ENCODE results near the gene ACTR2.
"Not testable (repeated sequence)": the region's sequence is repeated elsewhere in the genome, so short reads cannot be mapped to it uniquely, and the experiment has no call there.

Gene ACTR2

GRCh38 chr2:65213035-65213434 is 14.6 kb upstream of the ACTR2 start:
- H3K9me3 ChIP-seq (ENCODE audit: control extremely low read depth in 1 of 5, control insufficient read depth in 4 of 5, insufficient read depth in 2 of 5, low read depth in 1 of 5, low read length in 4 of 5), result no peaks in the 10 kb centered on the region
- WGBS (ENCODE audit: insufficient coverage), result 98% methylated on average over 7 of the region's 9 CpGs
- H3K4me1 ChIP-seq (ENCODE audit: control extremely low read depth in 1 of 4, control insufficient read depth in 4 of 4, insufficient read depth in 4 of 4, low read length in 3 of 4), result peaks cover 0 to 9% (median 5%) of the 10 kb centered on the region in 4 experiments
- H3K36me3 ChIP-seq (ENCODE audit: control insufficient read depth in 4 of 4, insufficient read depth in 4 of 4, low read length in 3 of 4), result no peaks in the 10 kb centered on the region
- no peak overlapping the region for H3K4me3 ChIP-seq (ENCODE audit: control insufficient read depth in 1 of 7, extremely low read depth in 1 of 7, insufficient read depth in 4 of 7, low read depth in 2 of 7, low read length in 6 of 7)
- ChIA-PET CTCF (interaction anchor here (1.6 kb wide), 1 partner anchor 16 kb away, joined by 3 read pairs; no protein-coding TSS in a partner anchor), POLR2A (no interaction called here)
- no peaks in the 10 kb centered on the region for H3K27me3 ChIP-seq (replicated peaks in 2 of 5; ENCODE audit: control insufficient read depth in 4 of 5, insufficient read depth in 5 of 5, low read length in 4 of 5)
- no peak for DNase-seq
- no peak overlapping the region for H3K27ac ChIP-seq (ENCODE audit: insufficient read depth in 1 of 2, low read depth in 1 of 2, low read length in 2 of 2, poor library complexity in 1 of 2, severe bottlenecking in 2 of 2)

- Histone ChIP-seq H3K36me3 (ENCODE audit: control insufficient read depth in 4 of 4, insufficient read depth in 4 of 4, low read length in 3 of 4) (no peaks in the 10 kb centered on the region), H3K9me3 (ENCODE audit: control extremely low read depth in 1 of 5, control insufficient read depth in 4 of 5, insufficient read depth in 2 of 5, low read depth in 1 of 5, low read length in 4 of 5) (no peaks in the 10 kb centered on the region), H3K27me3 (replicated peaks in 2 of 5; ENCODE audit: control insufficient read depth in 4 of 5, insufficient read depth in 5 of 5, low read length in 4 of 5) (no peaks in the 10 kb centered on the region), H3K27ac (ENCODE audit: insufficient read depth in 1 of 2, low read depth in 1 of 2, low read length in 2 of 2, poor library complexity in 1 of 2, severe bottlenecking in 2 of 2) (no peak overlapping the region), H3K4me1 (ENCODE audit: control extremely low read depth in 1 of 4, control insufficient read depth in 4 of 4, insufficient read depth in 4 of 4, low read length in 3 of 4) (peaks cover 0 to 9% (median 5%) of the 10 kb centered on the region in 4 experiments), H3K4me3 (ENCODE audit: control insufficient read depth in 1 of 7, extremely low read depth in 1 of 7, insufficient read depth in 4 of 7, low read depth in 2 of 7, low read length in 6 of 7) (no peak overlapping the region)
- no peak for DNase-seq
- POLR2A ChIA-PET, result no interaction called here
- CTCF ChIA-PET, result no interaction called here
- no CpG with 5 or more reads among the region's 1 CpG for WGBS (ENCODE audit: insufficient coverage)
Observed at GRCh38 chr2:65214361-65214760, 13.3 kb upstream of the ACTR2 start.

- no peaks in the 10 kb centered on the region for H3K27me3 ChIP-seq (replicated peaks in 2 of 5; ENCODE audit: control insufficient read depth in 4 of 5, insufficient read depth in 5 of 5, low read length in 4 of 5)
- H3K9me3 ChIP-seq (ENCODE audit: control extremely low read depth in 1 of 5, control insufficient read depth in 4 of 5, insufficient read depth in 2 of 5, low read depth in 1 of 5, low read length in 4 of 5), result no peaks in the 10 kb centered on the region
- H3K4me1 ChIP-seq (ENCODE audit: control extremely low read depth in 1 of 4, control insufficient read depth in 4 of 4, insufficient read depth in 4 of 4, low read length in 3 of 4), result peaks cover 0 to 9% (median 5%) of the 10 kb centered on the region in 4 experiments
- ChIA-PET CTCF (no interaction called here), POLR2A (no interaction called here)
- no peak overlapping the region for H3K27ac ChIP-seq (ENCODE audit: insufficient read depth in 1 of 2, low read depth in 1 of 2, low read length in 2 of 2, poor library complexity in 1 of 2, severe bottlenecking in 2 of 2)
- no peak for DNase-seq
- H3K36me3 ChIP-seq (ENCODE audit: control insufficient read depth in 4 of 4, insufficient read depth in 4 of 4, low read length in 3 of 4), result no peaks in the 10 kb centered on the region
- no peak overlapping the region for H3K4me3 ChIP-seq (ENCODE audit: control insufficient read depth in 1 of 7, extremely low read depth in 1 of 7, insufficient read depth in 4 of 7, low read depth in 2 of 7, low read length in 6 of 7)
- WGBS (ENCODE audit: insufficient coverage), result 100% methylated on average over 1 of the region's 2 CpGs
Observed at GRCh38 chr2:65214843-65215242, 12.8 kb upstream of the ACTR2 start.

GRCh38 chr2:65215946-65216345 is 11.7 kb upstream of the ACTR2 start:
- peak in 2 of 3 donors; percentile 36 to 51 for DNase-seq

GRCh38 chr2:65220432-65221131 is 7.0 kb upstream of the ACTR2 start:
- DNase-seq, result no peak
- WGBS (ENCODE audit: insufficient coverage), result no CpG with 5 or more reads among the region's 3 CpGs
- ChIA-PET CTCF (interaction anchor here (0.6 kb wide), 1 partner anchor 166 kb away, joined by 3 read pairs; no protein-coding TSS in a partner anchor), POLR2A (no interaction called here)
- no peaks in the 10 kb centered on the region for H3K27me3 ChIP-seq (replicated peaks in 2 of 5; ENCODE audit: control insufficient read depth in 4 of 5, insufficient read depth in 5 of 5, low read length in 4 of 5)
- no peak overlapping the region for H3K4me3 ChIP-seq (ENCODE audit: control insufficient read depth in 1 of 7, extremely low read depth in 1 of 7, insufficient read depth in 4 of 7, low read depth in 2 of 7, low read length in 6 of 7)
- H3K4me1 ChIP-seq (ENCODE audit: control extremely low read depth in 1 of 4, control insufficient read depth in 4 of 4, insufficient read depth in 4 of 4, low read length in 3 of 4), result peaks cover 0 to 9% (median 5%) of the 10 kb centered on the region in 4 experiments
- no peaks in the 10 kb centered on the region for H3K9me3 ChIP-seq (ENCODE audit: control extremely low read depth in 1 of 5, control insufficient read depth in 4 of 5, insufficient read depth in 2 of 5, low read depth in 1 of 5, low read length in 4 of 5)
- H3K36me3 ChIP-seq (ENCODE audit: control insufficient read depth in 4 of 4, insufficient read depth in 4 of 4, low read length in 3 of 4), result peaks cover 0 to 3% (median 0%) of the 10 kb centered on the region in 4 experiments
- no peak overlapping the region for H3K27ac ChIP-seq (ENCODE audit: insufficient read depth in 1 of 2, low read depth in 1 of 2, low read length in 2 of 2, poor library complexity in 1 of 2, severe bottlenecking in 2 of 2)

More at GRCh38 chr2:65215946-65216345, 11.7 kb upstream of the ACTR2 start:
- H3K4me3 ChIP-seq (ENCODE audit: control insufficient read depth in 1 of 7, extremely low read depth in 1 of 7, insufficient read depth in 4 of 7, low read depth in 2 of 7, low read length in 6 of 7), result no peak overlapping the region
- H3K27ac ChIP-seq (ENCODE audit: insufficient read depth in 1 of 2, low read depth in 1 of 2, low read length in 2 of 2, poor library complexity in 1 of 2, severe bottlenecking in 2 of 2), result no peak overlapping the region
- POLR2A ChIA-PET, result interaction anchor here (1.0 kb wide), 1 partner anchor 226 kb away, joined by 3 read pairs; no protein-coding TSS in a partner anchor
- H3K9me3 ChIP-seq (ENCODE audit: control extremely low read depth in 1 of 5, control insufficient read depth in 4 of 5, insufficient read depth in 2 of 5, low read depth in 1 of 5, low read length in 4 of 5), result no peaks in the 10 kb centered on the region
- CTCF ChIA-PET, result interaction anchor here (0.9 to 2.3 kb wide), 4 partner anchors 10 to 151 kb away, joined by 3 to 10 read pairs (median 4); partner anchors contain the start of gene ACTR2
- H3K27me3 ChIP-seq (replicated peaks in 2 of 5; ENCODE audit: control insufficient read depth in 4 of 5, insufficient read depth in 5 of 5, low read length in 4 of 5), result no peaks in the 10 kb centered on the region
- WGBS (ENCODE audit: insufficient coverage), result 100% methylated on average over 1 of the region's 3 CpGs
- H3K36me3 ChIP-seq (ENCODE audit: control insufficient read depth in 4 of 4, insufficient read depth in 4 of 4, low read length in 3 of 4), result no peaks in the 10 kb centered on the region
- H3K4me1 ChIP-seq (ENCODE audit: control extremely low read depth in 1 of 4, control insufficient read depth in 4 of 4, insufficient read depth in 4 of 4, low read length in 3 of 4), result peaks cover 0 to 9% (median 5%) of the 10 kb centered on the region in 4 experiments

- WGBS (ENCODE audit: insufficient coverage), result 100% methylated on average over 3 of the region's 8 CpGs
- H3K27ac ChIP-seq (ENCODE audit: insufficient read depth in 1 of 2, low read depth in 1 of 2, low read length in 2 of 2, poor library complexity in 1 of 2, severe bottlenecking in 2 of 2); POLR2A ChIA-PET; H3K36me3 ChIP-seq (ENCODE audit: control insufficient read depth in 4 of 4, insufficient read depth in 4 of 4, low read length in 3 of 4); H3K4me1 ChIP-seq (ENCODE audit: control extremely low read depth in 1 of 4, control insufficient read depth in 4 of 4, insufficient read depth in 4 of 4, low read length in 3 of 4); H3K4me3 ChIP-seq (ENCODE audit: control insufficient read depth in 1 of 7, extremely low read depth in 1 of 7, insufficient read depth in 4 of 7, low read depth in 2 of 7, low read length in 6 of 7); DNase-seq; H3K27me3 ChIP-seq (replicated peaks in 2 of 5; ENCODE audit: control insufficient read depth in 4 of 5, insufficient read depth in 5 of 5, low read length in 4 of 5); H3K9me3 ChIP-seq (ENCODE audit: control extremely low read depth in 1 of 5, control insufficient read depth in 4 of 5, insufficient read depth in 2 of 5, low read depth in 1 of 5, low read length in 4 of 5): not testable (repeated sequence)
- CTCF ChIA-PET, result interaction anchor here (0.6 kb wide), 1 partner anchor 166 kb away, joined by 3 read pairs; no protein-coding TSS in a partner anchor
Observed at GRCh38 chr2:65221275-65221674, 6.4 kb upstream of the ACTR2 start.

GRCh38 chr2:65227020-65227455 is 593 bp upstream of the ACTR2 start:
- CTCF ChIA-PET, result interaction anchor here (0.7 to 3.2 kb wide), 3 partner anchors 11 to 74 kb away, joined by 3 to 10 read pairs (median 3); no protein-coding TSS in a partner anchor
- WGBS (ENCODE audit: insufficient coverage), result 0% methylated on average over 11 of the region's 13 CpGs
- no peak for DNase-seq

More at GRCh38 chr2:65227020-65227455, 593 bp upstream of the ACTR2 start:
- no peaks in the 10 kb centered on the region for H3K27me3 ChIP-seq (replicated peaks in 2 of 5; ENCODE audit: control insufficient read depth in 4 of 5, insufficient read depth in 5 of 5, low read length in 4 of 5)
- H3K4me1 ChIP-seq (ENCODE audit: control extremely low read depth in 1 of 4, control insufficient read depth in 4 of 4, insufficient read depth in 4 of 4, low read length in 3 of 4), result peaks cover 4 to 41% (median 29%) of the 10 kb centered on the region in 4 experiments
- H3K9me3 ChIP-seq (ENCODE audit: control extremely low read depth in 1 of 5, control insufficient read depth in 4 of 5, insufficient read depth in 2 of 5, low read depth in 1 of 5, low read length in 4 of 5), result no peaks in the 10 kb centered on the region
- POLR2A ChIA-PET, result interaction anchor here (0.6 to 1.1 kb wide), 4 partner anchors 9 to 1159 kb away, joined by 3 to 9 read pairs (median 4); partner anchors contain the start of gene RAB1A
- peak overlapping the region; percentile 76 to 100 (median 94) for H3K4me3 ChIP-seq (ENCODE audit: control insufficient read depth in 1 of 7, extremely low read depth in 1 of 7, insufficient read depth in 4 of 7, low read depth in 2 of 7, low read length in 6 of 7)
- peak overlapping the region; percentile 71 to 99 for H3K27ac ChIP-seq (ENCODE audit: insufficient read depth in 1 of 2, low read depth in 1 of 2, low read length in 2 of 2, poor library complexity in 1 of 2, severe bottlenecking in 2 of 2)
- peaks cover 0 to 11% (median 6%) of the 10 kb centered on the region in 4 experiments for H3K36me3 ChIP-seq (ENCODE audit: control insufficient read depth in 4 of 4, insufficient read depth in 4 of 4, low read length in 3 of 4)

Data from common myeloid progenitor, CD34-positive (primary cell).